AG10803 (cell line): ENCODE data around the gene TMEM209.

Experiments used
- DNase-seq: peaks from one replicate; pipeline ENCODE4 v3.0.0; 2010; ENCODE audit warnings: low read depth
- H3K4me3 ChIP-seq: 2 replicates; pipeline ENCODE4 v1.5.1; 2011; ENCODE audit warnings: mild to moderate bottlenecking, low read length, control low read depth
- CTCF ChIP-seq: conservative IDR thresholded peaks from 2 replicates; pipeline ENCODE4 v1.5.1; 2011; ENCODE audit warnings: mild to moderate bottlenecking, low read length, control low read depth, inconsistent platforms

TMEM209 gene

DNA sequence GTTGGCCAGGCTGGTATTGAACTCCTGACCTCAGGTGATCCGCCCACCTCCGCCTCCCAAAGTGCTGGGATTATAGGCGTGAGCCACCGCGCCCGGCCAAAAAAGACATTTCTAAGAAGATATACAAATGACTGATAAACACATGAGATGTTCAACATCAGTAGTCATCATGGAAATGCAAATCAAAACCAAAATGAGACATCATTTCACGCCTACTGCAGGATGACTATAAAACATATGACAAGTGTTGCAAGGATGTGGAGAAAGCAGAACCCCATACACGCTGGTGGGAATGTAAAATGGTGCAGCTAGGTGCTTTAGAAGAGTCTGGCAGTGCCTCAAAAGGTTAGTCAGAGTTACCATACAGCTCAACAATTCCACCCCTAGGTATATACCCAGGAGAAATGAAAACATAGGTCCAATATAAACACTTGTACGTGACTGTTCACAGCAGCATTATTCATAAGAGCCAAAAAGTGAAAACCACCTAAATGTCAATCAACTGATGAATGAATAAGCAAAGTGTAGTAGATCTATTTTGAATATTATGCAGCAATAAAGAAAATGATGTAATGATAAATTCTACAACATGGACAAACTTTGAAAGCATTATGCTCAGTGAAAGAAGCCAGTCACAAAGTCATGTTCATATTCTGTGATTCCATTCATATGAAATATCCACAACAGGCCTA is 24.5 kb downstream of the TMEM209 start:
- no peak for TF ChIP-seq CTCF
- DNase-seq: no peak
- H3K4me3 ChIP-seq: no peak overlapping the region

- no peak overlapping the region for H3K4me3 ChIP-seq
- DNase-seq: no peak
- no peak for TF ChIP-seq CTCF
Observed at GRCh38 chr7:130179631-130180030, 25.6 kb downstream of the TMEM209 start.

DNA sequence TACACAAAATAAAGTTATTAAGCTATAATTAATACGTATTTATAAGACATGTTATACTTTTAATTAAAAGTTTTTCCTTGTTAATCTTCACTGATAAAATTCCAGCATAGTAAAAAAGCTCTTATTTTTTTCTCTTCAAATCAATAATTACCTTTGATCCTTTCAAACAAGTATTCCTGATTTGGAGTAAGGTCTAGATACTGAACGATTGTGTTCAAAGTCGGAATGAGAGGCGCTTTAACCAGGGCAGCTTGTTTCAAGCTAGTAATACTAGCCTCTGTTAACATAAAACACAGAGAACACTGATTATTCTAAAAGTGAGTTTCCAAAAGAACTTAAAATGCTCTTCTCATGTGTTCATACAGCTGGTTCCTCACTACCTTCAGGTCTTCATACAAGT is 27.0 kb downstream of the TMEM209 start:
- DNase-seq: no peak
- H3K4me3 ChIP-seq: no peak overlapping the region
- TF ChIP-seq CTCF: no peak

GRCh38 chr7:130174237-130174959 is 30.8 kb downstream of the TMEM209 start:
- TF ChIP-seq CTCF: no peak
- no peak for DNase-seq
- H3K4me3 ChIP-seq: no peak overlapping the region

DNA sequence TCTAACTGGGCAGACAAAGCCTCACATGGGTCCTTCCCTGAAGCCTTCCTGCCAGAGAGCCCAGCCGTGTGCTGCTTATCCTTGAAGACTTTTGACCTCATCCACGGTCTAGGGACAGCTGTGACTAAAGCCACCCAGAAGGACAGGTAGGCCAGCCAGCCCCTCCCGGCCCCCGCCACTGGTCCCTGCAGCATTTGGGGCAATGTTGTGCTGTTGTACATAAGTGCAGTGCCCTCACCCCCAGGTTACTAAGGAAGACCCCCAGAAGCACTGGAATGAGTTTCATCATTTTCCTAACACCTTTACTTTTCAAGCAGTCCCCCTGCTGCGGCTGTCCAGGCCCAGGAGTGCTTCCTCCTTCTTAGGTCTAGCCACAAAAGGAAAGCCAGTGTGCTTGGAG is 43.0 kb downstream of the TMEM209 start:
- no peak for TF ChIP-seq CTCF
- H3K4me3 ChIP-seq: no peak overlapping the region

GRCh38 chr7:130160455-130160854 is 44.8 kb downstream of the TMEM209 start:
- H3K4me3 ChIP-seq: no peak overlapping the region
- no peak for TF ChIP-seq CTCF
- no peak for DNase-seq

More for the DNA sequence above, 43.0 kb downstream of the TMEM209 start:
- DNase-seq: no peak

DNA sequence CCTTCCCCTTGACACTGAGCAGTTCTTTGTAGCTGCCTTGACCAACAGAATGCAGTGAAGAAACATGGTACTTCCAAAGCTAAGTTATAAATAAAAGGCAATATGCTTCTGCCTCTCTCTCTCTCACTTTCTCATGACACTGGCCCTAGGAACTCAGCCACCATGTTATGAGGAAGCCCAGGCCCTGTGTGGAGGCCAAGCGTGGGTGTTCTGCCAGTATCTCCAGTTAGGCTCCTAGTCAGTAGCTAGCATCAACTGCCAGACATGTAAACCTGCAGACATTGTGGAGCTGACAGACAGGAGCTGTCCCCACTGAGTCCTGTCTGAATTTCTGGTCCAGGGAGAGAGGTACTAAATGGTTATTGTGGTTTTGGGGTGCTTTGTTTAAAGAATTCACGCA is 45.2 kb downstream of the TMEM209 start:
- no peak for TF ChIP-seq CTCF
- no peak overlapping the region for H3K4me3 ChIP-seq
- DNase-seq: no peak
